Skin of body (tissue), 2 donors: ENCODE results near the gene CACNA1C. TPM values are rescaled to one million over a fixed set of nuclear protein-coding genes. Genes with fewer than 3 reads are reported as not detected.
A peak's percentile ranks its signal among the peaks of the same experiment; 100 is the strongest.
"Not testable (repeated sequence)": the region's sequence is repeated elsewhere in the genome, so short reads cannot be mapped to it uniquely, and the experiment has no call there.

Experiments used
- DNase-seq: peaks from one replicate; lab custom pipeline; 2025; lab: John Stamatoyannopoulos, UW
- total RNA-seq: library from RNA; depleted of rRNA; stranded (reverse); fragments of >200 nt; gene quantifications from one replicate; pipeline ENCODE4 v1.2.3, GENCODE V29; 2014

CACNA1C gene
- total RNA-seq, 1 donor from 2014 or later = 4.3 TPM

GRCh38 chr12:2074792-2075191, 22.0 kb downstream of the CACNA1C start:
- no peak for DNase-seq

DNA sequence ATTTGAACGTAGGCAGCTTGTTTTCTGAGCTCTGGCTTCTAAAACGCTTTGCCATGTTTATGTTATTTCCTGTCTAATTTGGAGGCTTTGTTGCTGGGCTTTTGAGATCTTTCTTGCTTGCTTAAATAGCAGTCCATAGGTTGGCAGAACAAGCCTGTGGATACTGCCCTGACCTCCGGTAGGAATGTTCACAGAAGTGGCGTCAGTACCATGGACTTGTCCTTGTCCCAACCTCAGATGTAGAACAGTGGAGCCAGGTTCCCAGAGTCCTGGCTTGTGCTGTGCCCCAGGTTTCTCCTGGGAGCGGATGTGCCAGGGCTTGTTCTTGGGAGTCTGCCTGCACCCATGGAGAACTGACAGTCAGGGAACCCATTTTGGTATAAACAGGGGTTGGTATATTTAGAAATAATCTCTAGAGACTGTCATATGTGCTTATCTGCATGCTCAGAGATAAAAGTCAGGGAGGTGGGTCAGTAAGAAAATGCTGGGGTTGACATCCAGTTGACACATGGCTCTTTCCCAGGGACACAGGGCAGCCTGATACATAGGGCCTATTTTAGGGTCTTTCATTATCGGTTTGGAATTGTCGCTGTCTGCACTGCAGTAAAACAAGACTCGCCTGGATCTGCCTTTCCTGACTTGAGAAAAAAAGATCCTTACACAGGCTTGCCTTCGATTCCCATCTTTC, 22.9 kb downstream of the CACNA1C start:
- DNase-seq = no peak

DNA sequence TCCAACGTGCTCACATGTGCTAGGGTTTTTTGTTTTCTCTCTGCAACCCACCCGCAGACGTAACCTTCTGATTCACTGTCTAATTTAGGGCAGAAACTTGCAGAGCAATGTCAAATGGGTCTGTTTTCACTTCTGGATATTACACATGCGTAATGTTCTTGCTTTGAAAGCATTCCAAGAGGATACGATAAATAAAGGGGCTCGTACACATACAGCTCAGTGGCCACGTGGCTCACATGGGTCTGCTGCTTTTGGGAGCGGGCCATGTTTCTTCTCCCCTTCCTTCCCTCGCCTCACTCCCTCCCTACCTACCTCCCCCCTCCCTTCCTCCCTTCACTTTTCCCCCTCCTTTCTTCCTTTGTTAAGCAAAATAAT, 23.4 kb downstream of the CACNA1C start:
- peak; percentile 67 for DNase-seq

GRCh38 chr12:2076728-2077127, 23.9 kb downstream of the CACNA1C start:
- no peak for DNase-seq

DNA sequence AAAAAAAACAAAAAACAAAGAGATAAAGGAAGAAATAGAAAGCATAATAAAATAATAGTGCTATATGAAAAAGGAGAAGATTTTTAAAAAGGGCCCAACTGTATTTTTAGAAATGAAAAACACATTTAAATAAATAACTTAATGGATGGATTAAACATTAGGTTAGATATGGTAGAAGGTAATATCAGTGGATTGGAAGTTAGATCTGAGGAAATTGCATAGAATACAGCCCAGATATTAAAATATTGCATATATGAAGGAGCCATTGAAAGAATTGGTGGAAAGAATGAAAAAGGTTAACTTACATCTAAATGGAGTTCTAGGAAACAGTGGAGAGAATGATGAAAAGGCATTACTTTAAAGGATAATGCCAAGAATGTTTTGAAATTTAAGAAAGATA, 27.8 kb downstream of the CACNA1C start:
- DNase-seq = no peak

DNA sequence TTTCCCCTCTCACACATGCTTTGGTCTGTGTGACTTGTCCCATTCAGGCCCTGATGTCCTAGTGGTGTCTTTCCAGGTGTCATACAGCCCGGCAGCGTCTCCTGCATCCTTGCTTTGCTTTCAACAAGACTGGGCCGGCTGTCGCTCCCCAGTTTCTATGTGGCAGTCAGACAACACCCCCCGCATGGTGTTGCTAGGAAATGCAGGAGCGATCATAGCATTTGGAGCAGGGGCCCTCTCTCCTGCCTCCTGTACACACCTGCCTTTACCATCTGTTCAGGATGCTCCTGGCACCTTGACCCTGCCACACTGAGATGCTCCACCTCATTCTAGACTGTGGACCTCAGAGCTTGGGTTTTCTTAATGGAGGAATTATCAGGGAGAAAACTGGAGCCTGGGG, 29.5 kb downstream of the CACNA1C start:
- no peak for DNase-seq

- DNase-seq = peak; percentile 36
Observed at GRCh38 chr12:2083008-2083407, 30.2 kb downstream of the CACNA1C start.

GRCh38 chr12:2083561-2083960, 30.8 kb downstream of the CACNA1C start:
- DNase-seq = peak; percentile 78

- peak; percentile 82 for DNase-seq
Observed at GRCh38 chr12:2084553-2085296, 31.9 kb downstream of the CACNA1C start.

- no peak for DNase-seq
Observed at GRCh38 chr12:2092354-2092753, 39.6 kb downstream of the CACNA1C start.

- DNase-seq = no peak
Observed at GRCh38 chr12:2092890-2093289, 40.1 kb downstream of the CACNA1C start.

GRCh38 chr12:2094597-2094996, 41.8 kb downstream of the CACNA1C start:
- no peak for DNase-seq

DNA sequence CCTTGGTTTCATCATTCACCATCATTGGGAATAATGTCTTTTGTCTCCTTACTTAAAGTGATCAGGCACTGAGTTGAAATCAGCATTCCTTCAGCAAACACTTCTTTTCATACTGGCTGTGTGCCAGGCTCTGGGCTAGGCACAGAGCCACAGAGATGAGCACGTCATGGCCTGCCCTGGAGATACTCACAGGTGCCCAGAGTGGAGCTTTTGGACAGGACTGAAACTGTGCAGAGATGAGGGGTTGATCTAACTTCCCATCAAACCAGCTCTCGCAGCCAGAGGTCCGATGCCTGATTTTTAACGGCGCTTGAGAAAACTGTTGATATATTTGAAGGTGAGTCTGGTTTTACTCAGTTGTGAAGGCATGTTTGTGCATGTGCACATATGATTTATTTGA, 43.1 kb downstream of the CACNA1C start:
- no peak for DNase-seq

DNA sequence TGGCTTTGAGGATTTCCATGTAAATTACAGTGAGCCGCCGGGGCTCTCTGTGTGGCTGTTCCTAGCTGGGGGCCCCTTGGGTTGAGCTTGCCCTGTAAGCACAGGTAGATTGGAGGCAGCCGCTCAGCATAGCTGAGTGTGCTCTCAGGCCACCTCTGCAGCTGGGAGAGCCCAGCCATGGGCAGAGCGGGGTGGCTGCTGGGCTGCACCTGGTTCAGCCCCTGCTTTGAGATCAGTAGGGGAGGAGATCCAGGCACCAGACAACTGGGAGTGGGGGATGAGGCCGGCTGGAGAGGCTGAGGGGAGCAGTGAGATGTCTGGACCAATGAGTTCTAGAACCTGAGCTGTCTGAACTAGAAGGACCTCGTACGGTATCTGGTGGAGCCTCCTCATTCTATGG, 44.8 kb downstream of the CACNA1C start:
- DNase-seq = no peak

GRCh38 chr12:2098852-2099251, 46.1 kb downstream of the CACNA1C start:
- DNase-seq = no peak

GRCh38 chr12:2099595-2099994, 46.8 kb downstream of the CACNA1C start:
- no peak for DNase-seq

DNA sequence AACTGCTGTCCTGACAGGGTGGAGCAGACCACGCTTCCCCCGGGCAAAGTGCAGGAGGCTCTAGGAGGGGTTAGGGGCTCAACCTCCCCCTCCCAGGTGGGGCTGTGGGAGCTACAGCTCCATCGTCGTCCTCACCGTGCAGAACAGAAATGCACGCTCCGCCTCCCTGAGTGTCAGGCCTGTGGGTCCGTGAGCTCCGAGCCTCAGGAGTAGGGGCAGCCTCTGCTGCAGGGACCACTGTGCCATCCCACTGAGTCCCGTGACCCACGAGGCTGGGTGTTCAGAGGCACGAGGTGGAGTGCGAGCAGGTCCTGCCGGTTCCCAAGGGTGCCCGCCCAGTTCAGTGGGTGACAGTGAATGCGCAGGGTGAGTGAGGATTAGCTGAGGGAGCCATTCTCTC, 48.6 kb downstream of the CACNA1C start:
- no peak for DNase-seq

DNA sequence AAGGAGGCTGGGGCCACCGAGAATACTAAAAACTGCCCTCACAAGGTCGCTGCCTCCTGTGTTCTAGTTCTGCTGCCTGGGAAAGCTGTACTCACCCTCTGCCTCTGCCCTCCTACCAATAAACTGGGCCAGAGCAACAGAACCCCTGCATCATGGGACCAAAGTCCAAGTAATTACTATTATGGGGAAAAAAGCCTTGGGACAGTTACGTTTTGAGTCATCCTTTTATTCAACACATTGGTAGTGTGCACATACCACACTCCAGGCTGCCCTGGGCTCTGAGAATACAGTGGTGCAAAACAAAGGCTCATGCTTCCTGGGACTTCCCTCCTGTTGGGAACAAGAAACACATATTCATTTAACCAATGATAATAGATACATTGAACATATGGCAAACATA, 49.0 kb downstream of the CACNA1C start:
- DNase-seq = no peak

DNA sequence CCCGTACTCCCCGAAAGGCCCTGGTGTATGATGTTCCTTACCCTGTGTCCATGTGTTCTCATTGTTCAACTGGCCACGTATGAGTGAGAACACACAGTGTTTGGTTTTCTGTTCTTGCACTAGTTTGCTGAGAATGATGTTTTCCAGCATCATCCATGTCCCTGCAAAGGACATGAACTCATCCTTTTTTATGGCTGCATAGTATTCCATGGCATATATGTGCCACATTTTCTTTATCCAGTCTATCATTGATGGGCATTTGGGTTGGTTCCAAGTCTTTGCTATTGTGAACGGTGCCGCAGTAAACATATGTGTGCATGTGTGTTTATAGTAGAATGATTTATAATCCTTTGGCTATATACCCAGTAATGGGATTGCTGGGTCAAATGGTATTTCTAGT, 49.9 kb downstream of the CACNA1C start:
- DNase-seq = not testable (repeated sequence)

DNA sequence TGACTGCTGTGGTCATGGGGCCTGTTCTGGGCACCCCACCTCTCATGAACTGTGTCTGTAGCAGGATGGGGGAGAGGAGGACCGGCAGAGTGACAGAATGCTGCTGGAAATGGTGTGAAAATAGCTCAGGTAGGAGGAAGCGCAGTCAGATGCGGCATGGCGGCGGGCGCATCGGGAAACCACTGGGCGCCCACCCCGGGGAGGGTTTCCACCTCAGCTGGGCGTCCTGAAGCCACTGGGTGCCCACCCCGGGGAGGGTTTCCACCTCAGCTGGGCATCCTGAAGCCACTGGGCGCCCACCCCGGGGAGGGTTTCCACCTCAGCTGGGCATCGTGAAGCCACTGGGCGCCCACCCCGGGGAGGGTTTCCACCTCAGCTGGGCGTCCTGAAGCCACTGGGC, 52.6 kb downstream of the CACNA1C start:
- not testable (repeated sequence) for DNase-seq

DNA sequence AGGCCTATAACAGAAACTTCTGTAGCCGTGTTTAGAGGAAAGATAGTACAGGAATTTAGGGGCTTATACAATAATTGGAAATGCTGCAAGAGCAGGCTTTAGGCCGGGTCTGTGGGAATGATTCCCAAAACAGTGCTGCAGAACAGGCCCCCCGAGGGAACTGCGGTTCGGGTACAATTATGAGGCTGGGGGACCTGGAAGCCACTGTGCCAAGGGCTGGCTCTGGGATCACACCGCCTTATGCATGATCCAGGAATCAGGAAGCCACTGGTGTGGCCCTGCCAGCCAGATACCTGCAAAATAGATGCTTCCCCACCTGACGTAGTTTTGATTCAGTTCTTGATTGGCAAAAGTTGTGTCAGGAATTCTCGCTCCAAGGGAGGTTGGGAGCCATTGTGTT, 55.4 kb downstream of the CACNA1C start:
- no peak for DNase-seq

GRCh38 chr12:2108975-2109671, 56.3 kb downstream of the CACNA1C start:
- no peak for DNase-seq

GRCh38 chr12:2110127-2110526, 57.3 kb downstream of the CACNA1C start:
- DNase-seq = no peak
